Transverse colon (tissue), 4 donors: ENCODE measurements around the gene LGI4. TPM values are rescaled to one million over a fixed set of nuclear protein-coding genes. Genes with fewer than 3 reads are reported as not detected.

Experiments
- DNase-seq: peaks from one replicate; pipeline ENCODE4 v3.0.0-alpha.2; 2019
- H3K27ac ChIP-seq, 4 donors: fragments of 200-600 bp; sonication (generic); 2 replicates each; pipeline ENCODE4 v1.5.1; 2016 to 2018; ENCODE audit warnings: inconsistent platforms in 4 of 4
- H3K27me3 ChIP-seq: fragments of 200-600 bp; sonication (generic); 2 replicates; pipeline ENCODE4 v1.5.1; 2017; ENCODE audit warnings: inconsistent platforms
- H3K36me3 ChIP-seq, 4 donors: fragments of 200-600 bp; sonication (generic); 2 replicates each; pipeline ENCODE4 v1.5.1; 2017 to 2019; ENCODE audit warnings: inconsistent platforms in 4 of 4
- H3K4me1 ChIP-seq, 4 donors: fragments of 200-600 bp; sonication (generic); 2 replicates each; pipeline ENCODE4 v1.5.1; 2017 to 2020; ENCODE audit warnings: inconsistent platforms in 4 of 4
- H3K4me3 ChIP-seq, 4 donors: fragments of 200-600 bp; sonication (generic); 1 replicate in 1 of 4; 2 replicates in 3 of 4; pipeline versions ENCODE4 v1.5.1 to v1.6.1; 2017 to 2019; ENCODE audit warnings: inconsistent platforms in 4 of 4
- H3K9me3 ChIP-seq, 2 donors: fragments of 200-600 bp; sonication (generic); 2 replicates each; pipeline ENCODE4 v1.5.1; 2017 to 2019; ENCODE audit warnings: inconsistent platforms in 2 of 2
- CTCF ChIP-seq, 5 experiments: fragments of 200-600 bp in 3 of 5; fragments of 450-650 bp in 2 of 5; sonication (generic) in 3 of 5; IDR thresholded peaks; 1 replicate in 2 of 5; 2 replicates in 3 of 5; pipeline ENCODE4 v1.5.1; 2016 to 2017; ENCODE audit warnings: antibody characterized with exemption in 5 of 5, inconsistent platforms in 3 of 5, mild to moderate bottlenecking in 2 of 5, moderate library complexity in 1 of 5
- EP300 ChIP-seq: sonication (generic); formaldehyde crosslinking; IDR thresholded peaks from one replicate; pipeline ENCODE4 v1.6.1; 2017; ENCODE audit warnings: antibody characterized with exemption, low read depth
- POLR2A ChIP-seq: fragments of 450-650 bp; IDR thresholded peaks from one replicate; pipeline ENCODE4 v1.6.1; 2016; ENCODE audit warnings: antibody characterized with exemption, mild to moderate bottlenecking, moderate library complexity
- POLR2AphosphoS5 ChIP-seq, 3 donors: sonication (generic); formaldehyde crosslinking; IDR thresholded peaks; one replicate each; pipeline ENCODE4 v1.6.1; 2016; ENCODE audit warnings: antibody characterized with exemption in 3 of 3
- WGBS, 2 donors: methylation state at CpG; one replicate each; pipeline ENCODE4 v1.1.5; 2018; ENCODE audit warnings: low coverage in 1 of 2; 5-methylcytosine and 5-hydroxymethylcytosine counted together
- in situ Hi-C, 4 donors: fragments of 200-750 bp; cut with MboI; loops; one replicate each; pipeline versions ENCODE4 v1.15.0 to v1.15.1; 2017; ENCODE audit warnings: low sequenced_read_pairs in 3 of 4, low pct_ligation_motif_present in 1 of 4, low pct_unique_long_range_greater_than_20kb in 1 of 4
- intact Hi-C: fragments of 100-400 bp; cut with DNase I; formaldehyde crosslinking; loops from one replicate; pipeline ENCODE4 v1.15.1; 2023; ENCODE audit warnings: low total_unique reads
- total RNA-seq, 4 donors: library from RNA; depleted of rRNA; stranded (reverse); fragments of >200 nt; gene quantifications; one replicate each; pipeline ENCODE4 v1.1.0, GENCODE V29; 2016

LGI4 gene
- total RNA-seq, 4 donors from 2014 or later, result 9.8 to 71.8 (median 25.9) TPM

- Histone ChIP-seq H3K9me3 (no peaks in the 10 kb centered on the region), H3K27ac (no peak overlapping the region), H3K27me3 (peaks cover 2% of the 10 kb centered on the region), H3K4me1 (peaks cover 0 to 6% (median 2%) of the 10 kb centered on the region in 4 donors), H3K36me3 (no peaks in the 10 kb centered on the region), H3K4me3 (no peak overlapping the region)
- intact Hi-C loops, result no loop called here
- no peak for DNase-seq
- WGBS, 2 donors, result 73% methylated on average over 5 to 8 of the region's 8 CpGs
- TF ChIP-seq CTCF (IDR thresholded peaks at IDR 0.05), result no peak
- no peak for TF ChIP-seq POLR2AphosphoS5 (IDR thresholded peaks at IDR 0.05)
- TF ChIP-seq EP300, result no peak
- TF ChIP-seq POLR2A, result no peak
- in situ Hi-C loops, result no loop called here
Observed at GRCh38 chr19:35095667-35096368, 39.0 kb downstream of the LGI4 start.

- TF ChIP-seq EP300, result no peak
- no peak for TF ChIP-seq POLR2AphosphoS5 (IDR thresholded peaks at IDR 0.05)
- TF ChIP-seq POLR2A, result no peak
- TF ChIP-seq CTCF (IDR thresholded peaks at IDR 0.05), result no peak
- intact Hi-C loops, result no loop called here
- Histone ChIP-seq H3K27ac (no peak overlapping the region), H3K4me1 (peaks cover 0 to 9% (median 5%) of the 10 kb centered on the region in 4 donors), H3K4me3 (no peak overlapping the region), H3K27me3 (peaks cover 5% of the 10 kb centered on the region), H3K36me3 (no peaks in the 10 kb centered on the region), H3K9me3 (no peaks in the 10 kb centered on the region)
- DNase-seq, result no peak
- WGBS, 2 donors, result 82 to 86% methylated on average over 1 to 4 of the region's 4 CpGs
- in situ Hi-C loops, result no loop called here
Observed at GRCh38 chr19:35094656-35095055, 40.2 kb downstream of the LGI4 start.

- in situ Hi-C loops, result no loop called here
- TF ChIP-seq POLR2AphosphoS5 (IDR thresholded peaks at IDR 0.05) (no peak), CTCF (IDR thresholded peaks at IDR 0.05) (no peak), EP300 (no peak), POLR2A (no peak)
Observed at GRCh38 chr19:35093941-35094647, 40.8 kb downstream of the LGI4 start.

GRCh38 chr19:35093430-35093829 lies 41.4 kb downstream of the LGI4 start:
- TF ChIP-seq POLR2A (no peak), POLR2AphosphoS5 (IDR thresholded peaks at IDR 0.05) (no peak), EP300 (no peak), CTCF (IDR thresholded peaks at IDR 0.05) (no peak)
- 84 to 91% methylated on average over 4 to 5 of the region's 5 CpGs for WGBS, 2 donors
- Histone ChIP-seq H3K27ac (no peak overlapping the region), H3K4me3 (no peak overlapping the region), H3K9me3 (no peaks in the 10 kb centered on the region), H3K36me3 (no peaks in the 10 kb centered on the region), H3K4me1 (peaks cover 0 to 9% (median 5%) of the 10 kb centered on the region in 4 donors), H3K27me3 (peaks cover 8% of the 10 kb centered on the region)
- intact Hi-C loops, result no loop called here
- in situ Hi-C loops, result no loop called here
- DNase-seq, result no peak

More at GRCh38 chr19:35093941-35094647, 40.8 kb downstream of the LGI4 start:
- H3K4me3 ChIP-seq, result no peak overlapping the region
- 90% methylated on average over 11 of the region's 11 CpGs; no CpG with 5 or more reads in 1 of the 2 donors for WGBS, 2 donors
- H3K27me3 ChIP-seq, result peaks cover 7% of the 10 kb centered on the region
- intact Hi-C loops, result no loop called here
- H3K9me3 ChIP-seq, result no peaks in the 10 kb centered on the region
- peaks cover 0 to 9% (median 5%) of the 10 kb centered on the region in 4 donors for H3K4me1 ChIP-seq
- no peak for DNase-seq
- no peak overlapping the region for H3K27ac ChIP-seq
- H3K36me3 ChIP-seq, result no peaks in the 10 kb centered on the region
